ENCODE data around the gene SMAD2.

DNA sequence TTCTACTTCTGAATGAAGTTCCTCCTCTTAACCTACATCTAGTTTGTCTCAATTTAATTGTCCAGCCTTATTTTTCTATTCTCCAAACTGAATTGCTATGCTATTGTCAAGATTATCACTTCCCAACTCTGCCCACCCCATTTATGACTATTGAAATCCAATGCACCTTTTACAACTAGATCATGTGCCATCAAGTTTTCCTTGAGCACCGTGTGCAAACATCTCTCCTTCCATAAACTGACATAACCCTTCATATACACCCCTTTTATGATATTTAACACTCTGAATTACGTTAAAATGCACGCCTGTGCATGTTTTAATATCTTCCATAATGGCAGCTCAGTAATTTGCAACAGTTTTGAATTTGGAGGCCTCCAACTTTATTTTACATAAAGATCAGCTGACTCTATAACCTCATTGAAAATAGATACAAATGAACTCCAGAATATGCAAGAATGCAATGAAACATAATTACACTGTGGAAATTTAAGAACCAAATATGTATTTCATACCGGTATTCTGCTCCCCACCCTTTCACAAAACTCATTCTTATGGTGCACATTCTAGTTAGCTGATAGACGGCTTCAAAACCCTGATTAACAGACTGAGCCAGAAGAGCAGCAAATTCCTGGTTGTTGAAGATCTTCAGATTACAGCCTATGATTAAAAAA is 85.5 kb downstream of the SMAD2 start:
- TF ChIP-seq, protein P1, sequence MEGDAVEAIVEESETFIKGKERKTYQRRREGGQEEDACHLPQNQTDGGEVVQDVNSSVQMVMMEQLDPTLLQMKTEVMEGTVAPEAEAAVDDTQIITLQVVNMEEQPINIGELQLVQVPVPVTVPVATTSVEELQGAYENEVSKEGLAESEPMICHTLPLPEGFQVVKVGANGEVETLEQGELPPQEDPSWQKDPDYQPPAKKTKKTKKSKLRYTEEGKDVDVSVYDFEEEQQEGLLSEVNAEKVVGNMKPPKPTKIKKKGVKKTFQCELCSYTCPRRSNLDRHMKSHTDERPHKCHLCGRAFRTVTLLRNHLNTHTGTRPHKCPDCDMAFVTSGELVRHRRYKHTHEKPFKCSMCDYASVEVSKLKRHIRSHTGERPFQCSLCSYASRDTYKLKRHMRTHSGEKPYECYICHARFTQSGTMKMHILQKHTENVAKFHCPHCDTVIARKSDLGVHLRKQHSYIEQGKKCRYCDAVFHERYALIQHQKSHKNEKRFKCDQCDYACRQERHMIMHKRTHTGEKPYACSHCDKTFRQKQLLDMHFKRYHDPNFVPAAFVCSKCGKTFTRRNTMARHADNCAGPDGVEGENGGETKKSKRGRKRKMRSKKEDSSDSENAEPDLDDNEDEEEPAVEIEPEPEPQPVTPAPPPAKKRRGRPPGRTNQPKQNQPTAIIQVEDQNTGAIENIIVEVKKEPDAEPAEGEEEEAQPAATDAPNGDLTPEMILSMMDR (IDR thresholded peaks at IDR 0.05): no peak
- no peak for TF ChIP-seq POLR2A (IDR thresholded peaks at IDR 0.05)

All from right lobe of liver (tissue), 4 donors.